RWPE2 (cell line): ENCODE results near the gene RNASE13.

Source experiments
- ATAC-seq: fragments of 200-7000 bp; cut with Tn5 transposase; 3 replicates; pipeline ENCODE4 v1.9.1; 2021; ENCODE audit warnings: low read depth
- DNase-seq: peaks from one replicate; pipeline ENCODE4 v3.0.0-alpha.2; 2020; ENCODE audit warnings: low spot score
- H3K27ac ChIP-seq: fragments of 450-650 bp; 2 replicates; pipeline ENCODE4 v1.5.1; 2017; ENCODE audit warnings: mild to moderate bottlenecking; ENCODE audit not compliant: poor library complexity, severe bottlenecking
- H3K27me3 ChIP-seq: fragments of 250-450 bp; sonication (Bioruptor Pico); 2 replicates; pipeline ENCODE4 v1.5.1; 2021; ENCODE audit warnings: mild to moderate bottlenecking, moderate library complexity; ENCODE audit not compliant: insufficient read depth, poor library complexity, severe bottlenecking
- H3K36me3 ChIP-seq: fragments of 250-450 bp; sonication (Bioruptor Pico); 2 replicates; pipeline ENCODE4 v1.5.1; 2020; ENCODE audit warnings: low read depth, mild to moderate bottlenecking, moderate library complexity
- H3K4me1 ChIP-seq: fragments of 250-450 bp; sonication (Bioruptor Pico); 2 replicates; pipeline ENCODE4 v1.5.1; 2021; ENCODE audit warnings: mild to moderate bottlenecking, moderate library complexity; ENCODE audit not compliant: insufficient read depth, poor library complexity, severe bottlenecking
- H3K4me3 ChIP-seq: fragments of 250-450 bp; sonication (Bioruptor Pico); 2 replicates; pipeline ENCODE4 v1.5.1; 2021; ENCODE audit warnings: mild to moderate bottlenecking, moderate library complexity; ENCODE audit not compliant: severe bottlenecking
- H3K9me3 ChIP-seq: fragments of 250-450 bp; sonication (Bioruptor Pico); 2 replicates; pipeline ENCODE4 v1.5.1; 2021; ENCODE audit warnings: mild to moderate bottlenecking, moderate library complexity; ENCODE audit not compliant: severe bottlenecking
- TF ChIP-seq, protein P1 (sequence below): fragments of 450-650 bp; IDR thresholded peaks from one replicate; pipeline ENCODE4 v1.5.1; 2017; ENCODE audit warnings: mild to moderate bottlenecking, moderate library complexity; ENCODE audit not compliant: poor library complexity, severe bottlenecking

RNASE13 gene

DNA sequence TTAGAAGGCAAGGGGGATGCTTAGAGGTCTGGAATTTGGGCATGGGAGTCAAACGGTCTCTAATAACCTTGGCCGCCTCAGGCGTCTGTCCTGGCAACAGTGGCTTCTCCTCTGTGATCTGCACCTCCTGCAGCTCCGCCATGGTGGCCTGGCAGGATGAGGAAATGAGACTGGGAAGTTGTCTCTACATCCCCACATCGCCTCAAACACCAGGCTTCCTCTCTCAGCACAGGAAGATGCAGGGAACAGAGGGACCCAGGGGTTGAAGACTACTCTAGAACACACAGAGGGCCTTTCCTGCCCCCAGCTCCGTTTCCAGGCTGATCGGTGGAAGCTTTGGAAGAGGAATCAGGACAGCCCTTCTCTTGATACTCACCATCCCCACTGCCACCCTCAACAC is 11.4 kb downstream of the RNASE13 start:
- no peaks in the 10 kb centered on the region for H3K4me1 ChIP-seq
- no peaks in the 10 kb centered on the region for H3K9me3 ChIP-seq
- no peaks in the 10 kb centered on the region for H3K36me3 ChIP-seq
- H3K27ac ChIP-seq, result no peak overlapping the region
- DNase-seq (no peak), ATAC-seq (no peak)
- no peaks in the 10 kb centered on the region for H3K27me3 ChIP-seq
- no peak overlapping the region for H3K4me3 ChIP-seq
- TF ChIP-seq, protein P1, sequence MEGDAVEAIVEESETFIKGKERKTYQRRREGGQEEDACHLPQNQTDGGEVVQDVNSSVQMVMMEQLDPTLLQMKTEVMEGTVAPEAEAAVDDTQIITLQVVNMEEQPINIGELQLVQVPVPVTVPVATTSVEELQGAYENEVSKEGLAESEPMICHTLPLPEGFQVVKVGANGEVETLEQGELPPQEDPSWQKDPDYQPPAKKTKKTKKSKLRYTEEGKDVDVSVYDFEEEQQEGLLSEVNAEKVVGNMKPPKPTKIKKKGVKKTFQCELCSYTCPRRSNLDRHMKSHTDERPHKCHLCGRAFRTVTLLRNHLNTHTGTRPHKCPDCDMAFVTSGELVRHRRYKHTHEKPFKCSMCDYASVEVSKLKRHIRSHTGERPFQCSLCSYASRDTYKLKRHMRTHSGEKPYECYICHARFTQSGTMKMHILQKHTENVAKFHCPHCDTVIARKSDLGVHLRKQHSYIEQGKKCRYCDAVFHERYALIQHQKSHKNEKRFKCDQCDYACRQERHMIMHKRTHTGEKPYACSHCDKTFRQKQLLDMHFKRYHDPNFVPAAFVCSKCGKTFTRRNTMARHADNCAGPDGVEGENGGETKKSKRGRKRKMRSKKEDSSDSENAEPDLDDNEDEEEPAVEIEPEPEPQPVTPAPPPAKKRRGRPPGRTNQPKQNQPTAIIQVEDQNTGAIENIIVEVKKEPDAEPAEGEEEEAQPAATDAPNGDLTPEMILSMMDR, result no peak

- TF ChIP-seq, protein P1, result no peak
- H3K27ac ChIP-seq, result no peak overlapping the region
- H3K27me3 ChIP-seq, result no peaks in the 10 kb centered on the region
- no peaks in the 10 kb centered on the region for H3K9me3 ChIP-seq
- ATAC-seq (no peak), DNase-seq (no peak)
- H3K36me3 ChIP-seq, result no peaks in the 10 kb centered on the region
- no peaks in the 10 kb centered on the region for H3K4me1 ChIP-seq
- H3K4me3 ChIP-seq, result no peak overlapping the region
Measured at GRCh38 chr14:21022686-21023085, 11.9 kb downstream of the RNASE13 start.

DNA sequence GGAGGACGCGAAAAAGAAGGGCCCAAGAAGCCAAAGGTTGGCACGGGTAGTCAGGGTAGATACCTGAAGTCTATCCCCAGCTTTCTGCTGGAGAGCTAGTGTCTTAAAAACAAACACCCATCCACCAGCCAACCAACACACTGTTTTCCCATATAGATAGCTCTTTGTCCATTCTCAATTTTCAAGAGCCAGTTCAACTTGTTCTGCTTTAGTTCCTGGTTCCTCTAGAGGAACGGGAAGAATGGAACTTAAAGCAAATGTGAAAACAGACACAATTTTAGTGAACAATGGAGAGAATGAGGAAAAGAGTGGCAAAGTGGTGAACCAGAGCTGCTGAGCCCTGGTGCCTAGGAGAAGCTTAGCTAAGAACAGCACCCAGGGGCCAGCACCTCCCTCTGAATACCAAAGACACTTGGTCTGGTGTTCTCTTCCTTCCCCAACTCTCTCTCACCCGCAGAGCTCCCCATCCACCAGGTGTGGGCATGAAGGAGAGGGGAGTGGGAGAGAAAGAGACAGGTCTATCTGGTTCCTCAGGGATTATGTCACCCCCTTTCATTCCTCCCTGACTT is 13.5 kb downstream of the RNASE13 start:
- no peaks in the 10 kb centered on the region for H3K36me3 ChIP-seq
- no peak for ATAC-seq
- H3K27ac ChIP-seq, result no peak overlapping the region
- TF ChIP-seq, protein P1, result no peak
- H3K4me1 ChIP-seq, result no peaks in the 10 kb centered on the region
- DNase-seq, result no peak
- no peaks in the 10 kb centered on the region for H3K27me3 ChIP-seq
- no peak overlapping the region for H3K4me3 ChIP-seq
- no peaks in the 10 kb centered on the region for H3K9me3 ChIP-seq

- DNase-seq, result no peak
- H3K27me3 ChIP-seq, result no peaks in the 10 kb centered on the region
- TF ChIP-seq, protein P1, result no peak
Measured at GRCh38 chr14:21019366-21019765, 15.2 kb downstream of the RNASE13 start.

DNA sequence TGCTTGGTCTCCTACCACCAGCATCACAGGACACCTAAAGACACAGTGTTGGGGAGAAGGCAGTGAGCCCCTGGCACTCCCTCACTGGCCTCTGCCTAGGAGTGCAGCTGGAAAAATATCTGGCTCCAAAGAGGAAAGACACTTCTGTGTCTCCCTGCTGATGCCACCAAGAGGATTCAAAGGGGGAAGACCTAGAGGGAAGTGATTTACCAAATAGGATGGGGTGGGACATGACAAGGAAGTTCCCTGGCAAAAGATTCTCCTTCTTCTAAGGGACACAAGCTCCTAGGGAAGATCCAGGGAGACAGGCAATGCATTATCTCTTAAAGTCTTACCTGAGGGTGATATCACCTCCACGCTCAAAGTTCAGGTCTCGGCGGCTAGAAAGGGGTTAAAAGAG is 15.8 kb downstream of the RNASE13 start:
- no peak overlapping the region for H3K27ac ChIP-seq
- no peak overlapping the region for H3K4me3 ChIP-seq
- no peaks in the 10 kb centered on the region for H3K36me3 ChIP-seq
- no peaks in the 10 kb centered on the region for H3K9me3 ChIP-seq
- H3K4me1 ChIP-seq, result no peaks in the 10 kb centered on the region
- ATAC-seq, result no peak
- DNase-seq, result no peak
- TF ChIP-seq, protein P1, result no peak
- no peaks in the 10 kb centered on the region for H3K27me3 ChIP-seq

More at GRCh38 chr14:21019366-21019765, 15.2 kb downstream of the RNASE13 start:
- no peak overlapping the region for H3K4me3 ChIP-seq
- no peak overlapping the region for H3K27ac ChIP-seq
- H3K9me3 ChIP-seq, result no peaks in the 10 kb centered on the region
- ATAC-seq, result no peak
- H3K4me1 ChIP-seq, result no peaks in the 10 kb centered on the region
- H3K36me3 ChIP-seq, result no peaks in the 10 kb centered on the region
